H1 (cell line): Measurements from ENCODE around the gene YOD1. TPM values are rescaled to one million over a fixed set of nuclear protein-coding genes. Genes with fewer than 3 reads are reported as not detected.

Experiments
- CTCF ChIA-PET: fragments of 300-600 bp; sonication (Branson Sonifier 250); formaldehyde crosslinking; loops from one replicate; lab custom pipeline; 2021; ENCODE audit not compliant: partially characterized antibody; lab: Charles Lee
- POLR2A ChIA-PET: fragments of 300-600 bp; sonication (Branson Sonifier 250); formaldehyde crosslinking; loops from one replicate; lab custom pipeline; 2021; ENCODE audit warnings: inconsistent platforms; ENCODE audit not compliant: partially characterized antibody; lab: Charles Lee
- DNase-seq, 2 experiments: peaks; one replicate each; pipeline versions ENCODE4 v3.0.0 to v3.0.0-alpha.2; 2010 to 2022; ENCODE audit warnings: low spot score in 2 of 2, low read depth in 1 of 2, mixed read lengths in 1 of 2
- FAIRE-seq: peaks from 2 replicates; lab custom pipeline; 2011; peaks lifted over from hg19 to GRCh38; lab: Jason Lieb, UNC
- H2AFZ ChIP-seq: 2 replicates; pipeline ENCODE4 v1.8.1; 2012; ENCODE audit warnings: low read length, inconsistent platforms
- H2AK5ac ChIP-seq: 2 replicates; pipeline ENCODE4 v1.6.1; 2013; ENCODE audit warnings: low read depth, low read length
- H2BK120ac ChIP-seq: replicated peaks from 2 replicates; pipeline ENCODE3; 2013; ENCODE audit warnings: low read depth, low read length, inconsistent platforms
- H2BK12ac ChIP-seq: 2 replicates; pipeline ENCODE4 v1.6.1; 2013; ENCODE audit warnings: low read depth, low read length
- H2BK15ac ChIP-seq: 2 replicates; pipeline ENCODE4 v1.6.1; 2013; ENCODE audit warnings: low read length
- H2BK20ac ChIP-seq: 2 replicates; pipeline ENCODE4 v1.6.1; 2013; ENCODE audit warnings: low read length
- H2BK5ac ChIP-seq: 2 replicates; pipeline ENCODE4 v1.6.1; 2013; ENCODE audit warnings: low read depth, low read length
- H3K14ac ChIP-seq: 2 replicates; pipeline ENCODE4 v1.6.1; 2013; ENCODE audit warnings: inconsistent platforms; ENCODE audit not compliant: insufficient read length
- H3K18ac ChIP-seq: 2 replicates; pipeline ENCODE4 v1.6.1; 2013; ENCODE audit warnings: low read length; ENCODE audit errors: extremely low read depth
- H3K23ac ChIP-seq: 2 replicates; pipeline ENCODE4 v1.6.1; 2013; ENCODE audit warnings: inconsistent platforms; ENCODE audit not compliant: insufficient read length
- H3K23me2 ChIP-seq: 2 replicates; pipeline ENCODE4 v1.6.1; 2013; ENCODE audit warnings: low read depth, low read length
- H3K27ac ChIP-seq: 2 replicates; pipeline ENCODE4 v1.6.1; 2011; ENCODE audit warnings: low read depth, low read length, inconsistent platforms
- H3K27me3 ChIP-seq, 4 experiments: replicated peaks in 1 of 4; 1 replicate in 1 of 4; 2 replicates in 3 of 4; pipeline versions ENCODE4 v1.6.1 to v1.8.1; 2011 to 2013; ENCODE audit warnings: low read length in 3 of 4, mild to moderate bottlenecking in 3 of 4, inconsistent platforms in 2 of 4, mixed read lengths in 2 of 4, moderate library complexity in 1 of 4; ENCODE audit not compliant: control insufficient read depth in 3 of 4, insufficient read depth in 3 of 4; ENCODE audit errors: extremely low read depth in 1 of 4
- H3K36me3 ChIP-seq, 4 experiments: 2 replicates each; pipeline versions ENCODE4 v1.6.1 to v1.8.1; 2011 to 2013; ENCODE audit warnings: mild to moderate bottlenecking in 4 of 4, low read length in 3 of 4, moderate library complexity in 2 of 4, control low read depth in 1 of 4, inconsistent platforms in 1 of 4; ENCODE audit not compliant: insufficient read depth in 4 of 4, control insufficient read depth in 2 of 4
- H3K4ac ChIP-seq: replicated peaks from 2 replicates; pipeline ENCODE3; 2013; ENCODE audit warnings: low read length, low read depth, mixed read lengths, inconsistent platforms; ENCODE audit not compliant: insufficient read length
- H3K4me1 ChIP-seq, 4 experiments: replicated peaks in 1 of 4; 1 replicate in 1 of 4; 2 replicates in 3 of 4; pipeline versions ENCODE4 v1.6.1 to v1.8.1; 2011 to 2013; ENCODE audit warnings: low read length in 3 of 4, inconsistent platforms in 2 of 4, mixed read lengths in 1 of 4; ENCODE audit not compliant: insufficient read depth in 4 of 4, control insufficient read depth in 3 of 4
- H3K4me2 ChIP-seq, 2 experiments: 2 replicates each; pipeline versions ENCODE4 v1.6.1 to v1.8.1; 2011 to 2013; ENCODE audit warnings: low read depth in 2 of 2, low read length in 2 of 2, control low read depth in 1 of 2, inconsistent platforms in 1 of 2, mild to moderate bottlenecking in 1 of 2; ENCODE audit not compliant: insufficient read depth in 1 of 2
- H3K4me3 ChIP-seq, 4 experiments: fragments of 200-600, 300-600 bp in 1 of 4; sonication (generic), shearing (Covaris generic), sonication (Bioruptor Twin) in 1 of 4; 2 replicates each; pipeline versions ENCODE4 v1.5.1 to v1.8.1; 2011 to 2016; ENCODE audit warnings: low read length in 4 of 4, low read depth in 3 of 4, control low read depth in 2 of 4, inconsistent platforms in 2 of 4, mild to moderate bottlenecking in 2 of 4, mixed read lengths in 1 of 4, moderate library complexity in 1 of 4; ENCODE audit not compliant: insufficient read depth in 2 of 4; ENCODE audit errors: extremely low read depth in 1 of 4
- H3K56ac ChIP-seq: replicated peaks from 2 replicates; pipeline ENCODE3; 2013; ENCODE audit warnings: low read depth, mild to moderate bottlenecking, mixed read lengths, low read length, inconsistent platforms; ENCODE audit not compliant: insufficient read length
- H3K79me1 ChIP-seq: 2 replicates; pipeline ENCODE4 v1.6.1; 2013; ENCODE audit warnings: low read depth, low read length, control low read depth
- H3K79me2 ChIP-seq, 2 experiments: 2 replicates each; pipeline versions ENCODE4 v1.6.1 to v1.8.1; 2012 to 2013; ENCODE audit warnings: low read length in 2 of 2, mild to moderate bottlenecking in 2 of 2, inconsistent platforms in 1 of 2; ENCODE audit not compliant: insufficient read depth in 2 of 2, control insufficient read depth in 1 of 2
- H3K9ac ChIP-seq, 4 experiments: replicated peaks in 1 of 4; 1 replicate in 1 of 4; 2 replicates in 3 of 4; pipeline versions ENCODE4 v1.6.1 to v1.8.1; 2011 to 2013; ENCODE audit warnings: low read depth in 3 of 4, low read length in 3 of 4, control low read depth in 2 of 4, mild to moderate bottlenecking in 2 of 4, moderate library complexity in 2 of 4, inconsistent platforms in 1 of 4; ENCODE audit errors: extremely low read depth in 1 of 4
- H3K9me3 ChIP-seq, 2 experiments: 2 replicates each; pipeline versions ENCODE4 v1.6.1 to v1.8.1; 2012 to 2013; ENCODE audit warnings: mild to moderate bottlenecking in 2 of 2, moderate library complexity in 2 of 2, control low read depth in 1 of 2, inconsistent platforms in 1 of 2, low read depth in 1 of 2, low read length in 1 of 2, mixed read lengths in 1 of 2; ENCODE audit not compliant: insufficient read depth in 2 of 2
- H4K20me1 ChIP-seq, 2 experiments: replicated peaks in 1 of 2; 2 replicates each; pipeline versions ENCODE3 to v1.8.1; 2011 to 2013; ENCODE audit warnings: inconsistent platforms in 2 of 2, low read length in 2 of 2, mild to moderate bottlenecking in 1 of 2; ENCODE audit not compliant: insufficient read depth in 2 of 2, control insufficient read depth in 1 of 2
- H4K5ac ChIP-seq: 2 replicates; pipeline ENCODE4 v1.6.1; 2013; ENCODE audit warnings: low read length, low read depth, mixed read lengths, inconsistent platforms; ENCODE audit not compliant: insufficient read length
- H4K8ac ChIP-seq: 2 replicates; pipeline ENCODE4 v1.8.0; 2013; ENCODE audit warnings: mild to moderate bottlenecking, moderate library complexity, low read length, inconsistent platforms; ENCODE audit not compliant: insufficient read depth; ENCODE audit errors: extremely low read depth
- H4K91ac ChIP-seq: replicated peaks from 2 replicates; pipeline ENCODE3; 2013; ENCODE audit warnings: low read length, mixed read lengths, inconsistent platforms; ENCODE audit not compliant: insufficient read length
- FOSL1 ChIP-seq: IDR thresholded peaks from 2 replicates; pipeline ENCODE4 v1.6.1; 2011; ENCODE audit warnings: mild to moderate bottlenecking, low read depth, low read length, moderate library complexity; ENCODE audit not compliant: insufficient read depth
- SIN3A ChIP-seq, 2 experiments: IDR thresholded peaks in 1 of 2; conservative IDR thresholded peaks in 1 of 2; 2 replicates each; pipeline ENCODE4 v1.6.1; 2011 to 2012; ENCODE audit warnings: low read length in 2 of 2, improper control_type of control experiment in 1 of 2, low read depth in 1 of 2, mild to moderate bottlenecking in 1 of 2
- SP4 ChIP-seq: IDR thresholded peaks from 2 replicates; pipeline ENCODE4 v1.6.1; 2012; ENCODE audit warnings: low read length, inconsistent platforms
- SUZ12 ChIP-seq: fragments of 200-600 bp; sonication (generic); IDR thresholded peaks from 2 replicates; pipeline ENCODE4 v1.6.1; 2012; ENCODE audit warnings: mild to moderate bottlenecking, inconsistent platforms, low read length, moderate library complexity, mixed read lengths
- TAF1 ChIP-seq: IDR thresholded peaks from 2 replicates; pipeline ENCODE4 v1.6.1; 2011; ENCODE audit warnings: mild to moderate bottlenecking, low read depth, low read length
- WGBS, 2 experiments: shearing (Covaris generic) in 1 of 2; methylation state at CpG; one replicate each; pipeline versions ENCODE4 v1.1.6 to v1.1.7; 2013 to 2015; ENCODE audit warnings: low lambda C conversion rate in 2 of 2, mixed read lengths in 2 of 2, inconsistent platforms in 1 of 2, low coverage in 1 of 2, missing lambda C conversion rate in 1 of 2; ENCODE audit not compliant: insufficient replicate concordance in 2 of 2, insufficient coverage in 1 of 2, insufficient read length in 1 of 2; ENCODE audit errors: extremely low coverage in 1 of 2, missing lambda C conversion rate in 1 of 2; 5-methylcytosine and 5-hydroxymethylcytosine counted together
- polyA plus RNA-seq, 7 experiments: library from polyadenylated mRNA; depleted of rRNA in 3 of 7; stranded (reverse) in 5 of 7; unstranded in 2 of 7; fragments of >200 nt in 5 of 7; fragments of 200-250 nt in 2 of 7; gene quantifications; 1 replicate in 5 of 7; 2 replicates in 1 of 7; 4 replicates in 1 of 7; pipeline versions ENCODE4 v1.2.1 to v1.2.3, GENCODE V29; 2011 to 2013; ENCODE audit warnings: missing spikeins in 2 of 7, mixed read lengths in 2 of 7
- total RNA-seq: library from RNA; stranded (reverse); fragmentation: NEBNext Ultra II Directional; extraction: Animal tissue kit (Norgen Biotek cat#: 25700); gene quantifications from 2 replicates; pipeline ENCODE4 v1.2.1, GENCODE V29; 2021

The YOD1 gene
- total and polyA plus RNA-seq, 2 of the 8 experiments (the other 6 are each of a cell fraction or from before 2014, with no cell fraction given): 1.9 to 11.8 TPM

DNA sequence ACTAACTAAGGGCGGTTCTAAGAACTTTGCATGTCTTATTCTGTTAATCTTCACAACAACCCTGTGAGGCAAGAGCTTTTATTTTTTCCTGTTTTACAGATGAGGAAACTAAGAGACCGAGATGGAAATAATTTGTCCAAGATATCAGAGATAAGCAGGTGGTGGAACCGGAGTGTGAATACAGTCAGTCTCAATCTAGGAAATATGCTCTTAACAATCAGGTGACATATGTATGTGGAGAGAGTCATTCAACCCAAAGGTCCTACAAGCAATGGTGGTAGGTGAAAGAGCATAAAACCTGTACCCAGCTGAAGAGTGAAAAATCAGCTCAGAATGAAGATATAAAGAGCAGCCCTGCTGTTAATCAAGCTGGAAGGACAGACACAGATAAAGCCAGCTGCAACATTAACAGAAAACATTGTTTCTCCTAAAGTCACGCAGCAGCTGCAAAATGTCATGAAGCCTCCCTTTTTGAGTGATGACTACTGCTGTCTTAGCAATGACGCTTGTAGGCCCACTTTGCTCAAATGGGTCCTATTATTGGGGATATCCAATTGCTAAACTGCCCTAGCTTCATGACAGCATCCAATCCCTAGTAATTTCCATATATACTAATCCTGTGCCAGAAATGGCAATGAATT is 50.2 kb downstream of the YOD1 start:
- Histone ChIP-seq H2BK20ac (no peak overlapping the region), H4K91ac (no peak overlapping the region), H3K79me2 (no peaks in the 10 kb centered on the region), H3K23me2 (peaks cover 1% of the 10 kb centered on the region; the same call in 1 of the 2 replicates), H3K4me2 (no peak overlapping the region), H3K27ac (no peak overlapping the region), H4K5ac (no peak overlapping the region), H3K4ac (no peak overlapping the region), H2BK12ac (no peak overlapping the region), H3K4me1 (0 out of 7 replicates have a peak, but pooled peaks cover 0 to 2% (median 0%) of the 10 kb centered on the region in 4 experiments), H3K18ac (no peak overlapping the region), H3K23ac (no peak overlapping the region), H2AFZ (no peak overlapping the region), H3K4me3 (no peak overlapping the region), H2BK5ac (no peak overlapping the region), H2BK15ac (no peak overlapping the region), H3K27me3 (no peaks in the 10 kb centered on the region; a peak in 1 of 7 replicates), H3K14ac (no peak overlapping the region), H3K9ac (no peak overlapping the region), H2BK120ac (no peak overlapping the region), H3K9me3 (no peaks in the 10 kb centered on the region), H3K36me3 (no peaks in the 10 kb centered on the region), H3K56ac (no peak overlapping the region), H2AK5ac (no peak overlapping the region), H4K8ac (no peak overlapping the region), H3K79me1 (no peaks in the 10 kb centered on the region), H4K20me1 (peaks cover 0 to 3% of the 10 kb centered on the region in 2 experiments)
- no peak for TF ChIP-seq SP4
- no peak for TF ChIP-seq SIN3A (conservative IDR thresholded peaks at IDR 0.05 in 1 of 2, IDR thresholded peaks at IDR 0.05 in 1 of 2; ENCODE audit: low read depth in 1 of 2, low read length in 2 of 2)
- TF ChIP-seq SUZ12: no peak
- no peak for TF ChIP-seq TAF1
- TF ChIP-seq FOSL1: no peak
- CTCF ChIA-PET: interaction anchor here (1.0 to 1.1 kb wide), 3 partner anchors 19 to 136 kb away, joined by 3 to 5 read pairs (median 3); partner anchors contain the start of gene IL20
- POLR2A ChIA-PET: no interaction called here
- FAIRE-seq (no peak), DNase-seq (no peak)
- WGBS, 2 experiments: 88% methylated on average over 5 of the region's 5 CpGs; no CpG with 5 or more reads in 1 of the 2 experiments
